GM18507 (cell line): ENCODE data around the gene CCNQ.

Experiments used
- DNase-seq: peaks from one replicate; pipeline ENCODE4 v3.0.0; 2011; ENCODE audit warnings: low read depth; ENCODE audit not compliant: insufficient read length; ENCODE audit errors: extremely low spot score
- FAIRE-seq: peaks from 2 replicates; lab custom pipeline; 2011; peaks lifted over from hg19 to GRCh38; lab: Jason Lieb, UNC

CCNQ gene

DNA sequence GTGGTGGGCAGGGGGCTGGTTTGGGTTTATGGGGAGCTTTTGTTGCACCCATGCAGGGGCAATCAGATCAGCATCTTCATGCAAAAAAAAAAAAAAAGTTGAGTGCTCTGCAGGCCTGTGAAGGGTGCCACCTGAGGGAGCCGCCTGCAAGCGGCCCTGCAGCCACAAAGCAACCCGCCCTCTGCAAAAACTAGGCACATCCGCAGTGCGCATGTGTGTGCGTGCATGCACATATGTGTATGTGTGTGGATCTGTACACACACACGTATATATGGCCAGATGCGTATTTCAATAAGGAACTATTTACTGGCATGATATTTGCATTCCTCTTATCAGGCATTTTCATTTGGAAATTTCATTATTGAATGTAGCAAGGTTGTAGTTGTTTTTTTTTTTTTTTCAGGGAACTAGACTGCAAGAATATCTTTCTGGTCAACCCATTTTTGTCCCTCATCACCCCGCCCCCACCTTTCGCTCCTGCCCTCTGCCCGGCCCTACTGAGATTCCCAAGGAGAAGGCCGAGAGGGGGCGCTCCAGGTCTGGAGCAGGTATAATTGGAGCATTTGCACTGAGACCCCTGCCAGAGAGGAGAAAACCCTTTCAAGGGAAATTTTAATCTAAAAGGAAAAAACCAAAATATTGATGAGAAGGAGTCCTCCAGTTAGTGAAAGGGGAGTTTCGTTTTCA lies 18.1 kb downstream of the CCNQ start:
- no peak for FAIRE-seq
- DNase-seq: no peak

DNA sequence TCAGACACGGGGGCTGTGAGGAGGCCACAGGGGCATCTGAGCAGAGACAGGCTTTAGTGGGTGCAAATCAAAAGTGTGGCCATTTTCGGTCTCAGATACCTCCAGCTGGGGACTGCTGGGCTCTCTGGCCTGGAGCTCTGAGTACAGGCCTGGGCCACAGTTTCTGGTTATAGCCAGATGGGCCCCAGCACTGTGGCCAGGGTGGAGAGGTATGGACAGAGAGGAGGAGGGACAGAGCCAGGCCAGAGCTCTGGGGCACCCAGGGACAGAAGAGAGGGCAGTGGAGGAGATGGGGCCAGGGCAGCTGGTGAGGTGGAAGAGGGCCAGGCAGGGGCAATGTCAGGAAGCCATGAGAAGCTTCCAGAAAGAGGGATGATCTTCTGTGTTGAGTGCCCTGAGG lies 20.1 kb downstream of the CCNQ start:
- DNase-seq (no peak), FAIRE-seq (no peak)

DNA sequence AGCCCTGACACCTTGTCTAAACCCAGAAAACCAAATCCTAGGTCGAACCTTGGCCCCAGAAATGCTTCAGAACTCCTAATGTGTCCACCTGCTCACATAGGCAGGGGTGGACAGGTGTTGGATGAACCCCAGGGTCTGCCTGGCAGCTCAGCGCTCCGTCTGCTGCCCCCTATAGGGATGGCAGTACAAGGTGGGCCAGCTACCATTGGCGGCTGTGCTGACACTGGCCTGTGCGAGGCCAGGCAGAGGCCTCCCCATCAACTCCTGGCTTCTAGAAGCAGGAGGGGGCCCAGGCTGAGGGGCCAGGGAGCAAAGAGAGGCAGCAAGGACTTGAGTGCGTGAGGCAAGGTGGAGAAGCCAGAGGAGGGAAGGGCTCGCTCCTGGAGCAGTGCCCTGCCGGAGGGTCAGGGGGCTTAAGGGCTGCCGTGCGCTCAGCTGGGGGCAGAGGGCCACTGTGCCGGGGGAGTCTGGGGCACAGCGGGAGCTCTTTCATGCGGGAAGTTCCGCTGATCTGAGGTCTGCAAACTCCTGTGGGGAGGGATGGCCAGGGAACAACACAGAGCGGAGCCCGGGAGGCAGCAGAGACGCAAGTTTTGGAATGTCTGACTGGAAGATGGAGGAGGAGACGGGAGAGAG lies 20.6 kb downstream of the CCNQ start:
- DNase-seq (no peak), FAIRE-seq (no peak)

DNA sequence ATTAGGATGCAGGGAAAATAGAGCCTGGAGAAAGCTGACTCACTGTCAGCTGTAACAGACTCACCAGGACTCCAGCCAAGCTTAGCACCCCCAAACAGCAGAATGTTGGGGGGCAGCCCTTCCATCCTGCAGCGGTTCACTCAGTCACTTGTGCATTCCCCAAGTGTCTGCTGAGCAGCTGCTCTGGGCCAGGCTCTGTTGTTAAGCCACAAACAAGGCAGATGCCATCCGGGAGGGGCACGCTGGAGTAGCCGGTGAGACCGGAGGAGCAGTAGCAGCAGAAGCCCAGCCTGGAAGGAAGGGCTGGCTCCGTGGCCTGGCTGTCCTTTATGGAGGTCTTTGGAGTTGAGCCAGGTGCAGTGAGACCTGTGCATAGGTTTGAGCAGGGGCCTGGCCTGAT lies 22.0 kb downstream of the CCNQ start:
- FAIRE-seq: no peak
- no peak for DNase-seq

DNA sequence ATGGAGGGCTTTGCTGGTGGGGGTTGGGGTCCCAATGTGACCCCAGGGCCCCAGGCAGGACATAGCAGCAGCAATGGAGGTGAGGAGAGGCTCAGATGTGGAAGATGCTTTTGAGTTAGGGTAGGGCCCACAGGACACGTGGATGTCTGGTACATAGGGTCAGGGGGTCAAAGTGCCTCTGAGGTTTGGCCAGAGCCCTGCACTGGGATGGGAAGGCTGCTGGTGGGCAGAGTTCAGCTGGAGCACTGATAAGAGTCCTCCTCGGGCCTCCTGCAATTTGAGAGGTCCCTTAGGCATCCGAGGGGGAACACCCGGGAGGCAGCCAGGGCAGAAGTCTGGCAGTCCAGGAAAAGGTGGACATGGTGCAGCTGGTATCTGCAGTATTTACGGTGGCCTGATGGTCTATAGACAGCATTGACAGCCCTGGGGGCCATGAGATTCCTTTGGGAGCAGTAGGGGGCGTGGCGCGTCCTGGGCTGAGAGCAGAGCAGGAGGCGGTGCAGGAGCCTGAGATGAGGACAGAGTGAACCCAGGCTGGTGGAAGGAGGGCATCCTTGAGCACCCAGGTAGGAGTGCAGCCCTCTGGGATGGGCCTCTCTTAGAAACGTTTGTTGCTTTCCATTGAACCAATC lies 22.6 kb downstream of the CCNQ start:
- no peak for FAIRE-seq
- no peak for DNase-seq

DNA sequence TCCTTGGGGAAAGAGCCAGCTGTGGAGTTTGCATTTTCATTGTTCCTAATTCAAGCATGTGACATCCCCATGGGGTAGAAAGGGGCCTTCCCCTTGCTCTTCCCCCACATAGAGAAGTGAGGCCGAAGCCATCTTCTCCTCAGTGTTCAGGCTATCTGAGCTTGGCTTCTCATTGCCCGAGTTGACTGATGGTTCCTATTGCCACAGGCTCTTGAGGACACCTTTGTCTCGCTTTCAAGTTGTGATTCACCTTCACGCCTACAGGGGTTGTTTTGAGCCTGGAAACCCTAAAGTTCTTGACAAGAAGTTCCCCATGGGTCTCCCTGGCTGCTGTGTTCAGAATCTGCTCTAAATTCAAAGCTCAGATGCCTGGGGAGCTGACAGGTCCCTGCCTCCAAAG lies 25.0 kb downstream of the CCNQ start:
- FAIRE-seq: peak; percentile 45
- DNase-seq: no peak

DNA sequence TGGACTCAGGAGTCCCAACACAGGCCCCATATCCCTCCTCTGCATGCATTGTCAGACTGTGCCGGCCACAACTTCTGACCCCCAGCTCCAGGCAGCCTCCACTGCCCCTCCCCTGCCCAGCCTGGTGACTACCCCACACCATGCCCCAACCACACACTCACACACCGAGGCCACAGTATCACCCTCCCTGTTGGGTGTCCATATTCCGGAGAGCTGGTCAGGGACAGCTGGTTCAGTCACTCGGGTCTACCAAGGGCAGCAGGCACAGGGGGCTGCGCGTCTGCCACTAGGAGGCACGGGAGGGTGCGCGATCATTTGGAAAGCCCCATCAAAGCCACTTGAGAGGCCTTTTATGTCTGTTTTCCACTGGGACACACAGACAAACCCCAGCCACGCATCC lies 26.3 kb downstream of the CCNQ start:
- no peak for FAIRE-seq
- no peak for DNase-seq

DNA sequence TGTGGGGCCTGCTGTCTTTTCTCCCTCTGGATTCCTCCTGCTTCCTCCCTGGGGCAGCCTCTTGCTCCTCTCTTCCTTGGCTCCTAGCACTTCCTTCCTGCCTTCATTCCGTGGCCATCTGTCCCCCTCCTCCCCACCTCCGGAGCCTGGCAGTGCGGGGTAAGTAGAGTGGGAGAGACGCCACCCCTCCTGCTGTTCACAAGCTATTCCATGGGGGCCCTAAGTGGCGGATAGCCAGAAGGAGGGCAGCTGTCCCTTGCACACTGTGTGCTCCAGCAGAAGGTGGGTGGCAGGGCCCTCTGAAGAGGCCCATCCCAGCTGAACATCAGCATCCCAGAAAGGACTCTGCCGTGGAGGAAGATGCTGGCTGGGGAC lies 27.4 kb downstream of the CCNQ start:
- FAIRE-seq (no peak), DNase-seq (no peak)

DNA sequence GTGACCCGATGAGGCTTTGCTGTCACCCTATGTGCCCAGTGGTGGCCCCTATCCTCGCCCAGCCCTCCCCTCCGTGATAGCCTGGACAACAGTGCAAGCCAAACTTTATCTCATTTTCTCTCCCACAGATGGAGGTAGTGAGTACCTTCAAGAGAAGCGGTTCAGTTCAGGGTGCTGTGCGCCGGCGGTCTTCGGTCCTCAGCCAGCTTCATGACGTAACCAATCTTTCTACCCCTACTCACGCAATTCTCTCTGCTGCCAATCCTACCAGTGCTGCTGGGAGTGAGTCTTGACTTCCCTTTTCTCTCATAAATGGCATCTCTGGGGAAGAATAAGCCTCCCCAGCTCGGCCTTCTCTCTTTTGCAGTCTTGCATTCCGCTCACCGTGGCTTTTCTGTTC lies 29.5 kb downstream of the CCNQ start:
- DNase-seq (no peak), FAIRE-seq (no peak)

DNA sequence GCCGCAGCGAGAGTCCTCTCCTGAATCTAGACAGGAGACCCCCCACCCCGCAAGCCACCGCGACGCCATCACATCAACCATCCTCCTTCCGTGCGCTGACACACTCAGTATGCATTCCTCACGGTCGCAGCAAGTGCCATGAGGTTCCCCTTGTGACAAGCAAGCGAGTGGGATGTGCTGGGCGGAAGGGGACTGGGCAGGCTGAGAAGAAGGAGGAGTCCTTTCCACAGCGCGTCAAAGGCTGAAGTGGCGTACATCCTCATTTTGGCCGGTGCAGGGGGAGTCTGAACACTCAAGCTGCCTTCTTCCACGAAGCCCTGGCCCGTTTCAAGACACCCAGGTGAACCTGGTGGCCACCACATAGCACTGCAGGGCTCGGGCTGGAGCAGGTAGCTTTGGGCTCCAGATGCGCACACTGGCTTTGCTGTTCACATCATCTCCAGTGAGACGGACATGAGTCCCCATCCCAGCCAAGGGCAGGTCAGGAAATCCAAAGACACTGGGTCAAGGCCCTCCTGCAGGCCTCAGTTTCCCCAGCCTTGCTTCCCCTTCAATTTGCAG lies 30.4 kb downstream of the CCNQ start:
- FAIRE-seq (no peak), DNase-seq (no peak)

DNA sequence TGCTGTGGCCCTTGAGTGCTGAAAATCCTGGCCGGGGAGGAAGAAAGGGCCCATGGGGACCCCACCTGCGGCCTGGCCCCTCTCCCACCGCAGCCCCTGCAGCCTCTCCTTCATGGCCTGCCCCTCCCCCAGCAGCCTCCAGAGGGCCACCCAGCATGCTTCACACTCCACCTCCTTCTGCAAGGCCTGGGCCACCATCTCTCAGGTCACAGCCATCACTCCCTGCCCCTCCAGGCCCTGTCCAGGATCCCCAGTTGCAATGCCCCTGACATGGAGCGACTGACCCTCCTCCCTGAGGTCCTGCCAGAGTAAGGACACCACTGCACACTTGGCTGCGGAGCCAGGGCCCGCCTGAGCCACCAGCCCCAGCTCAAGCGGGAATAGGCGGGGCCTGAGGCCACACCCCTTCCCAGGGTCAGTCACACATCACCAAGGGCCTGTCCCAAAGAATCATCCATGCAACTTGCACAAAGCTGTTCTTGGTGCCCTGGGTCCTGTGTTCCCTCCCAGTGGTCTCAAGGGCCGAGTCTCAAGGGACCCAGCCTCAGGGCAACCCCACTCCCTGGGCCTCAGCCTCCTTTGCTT lies 32.9 kb downstream of the CCNQ start:
- DNase-seq (no peak), FAIRE-seq (no peak)

DNA sequence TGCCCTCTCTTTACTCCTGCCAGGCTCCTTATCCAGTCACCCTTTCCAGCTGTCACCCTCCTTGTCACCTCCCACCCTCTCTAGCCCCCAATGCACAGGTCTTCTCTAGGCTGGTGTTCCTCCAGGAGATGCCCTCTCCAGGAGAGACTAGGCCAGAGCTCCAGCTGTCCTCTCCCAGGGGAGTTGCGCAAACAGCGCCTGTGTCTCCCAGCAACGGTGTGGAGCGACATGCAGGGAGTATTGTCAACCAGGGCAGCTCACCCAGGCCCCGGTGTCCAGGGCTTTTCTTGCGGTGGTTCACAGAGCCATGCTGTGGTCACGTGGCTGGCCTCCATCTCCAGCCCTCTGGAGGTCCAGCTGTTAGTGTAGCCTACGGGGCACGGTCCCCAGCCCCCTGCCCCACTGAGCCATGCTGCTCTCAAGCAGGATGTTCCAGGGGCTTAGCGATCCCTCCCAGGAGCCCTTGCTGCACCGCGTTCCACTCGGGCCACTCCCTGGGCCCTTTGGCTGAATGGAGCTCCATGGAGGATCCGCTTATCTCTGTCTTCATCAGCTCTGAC lies 34.8 kb downstream of the CCNQ start:
- DNase-seq (no peak), FAIRE-seq (no peak)

DNA sequence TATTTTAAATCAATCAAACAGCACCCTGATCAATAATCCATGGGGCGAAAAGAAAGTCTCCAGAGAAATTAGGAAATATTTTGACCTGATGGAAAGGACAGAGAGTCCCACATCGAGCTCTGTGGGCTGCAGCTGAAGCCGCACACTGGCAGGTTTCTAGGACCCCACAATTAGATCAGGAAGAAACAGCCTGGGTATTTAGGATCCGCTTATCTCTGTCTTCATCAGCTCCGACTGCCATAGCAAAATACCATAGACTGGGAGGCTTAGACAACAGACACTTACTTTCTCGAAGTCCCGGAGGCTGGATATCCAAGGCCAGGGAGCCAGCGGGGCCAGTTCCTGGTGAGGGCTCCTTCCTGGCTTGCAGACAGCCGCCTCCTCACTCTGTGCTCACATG lies 36.4 kb downstream of the CCNQ start:
- DNase-seq (no peak), FAIRE-seq (no peak)

DNA sequence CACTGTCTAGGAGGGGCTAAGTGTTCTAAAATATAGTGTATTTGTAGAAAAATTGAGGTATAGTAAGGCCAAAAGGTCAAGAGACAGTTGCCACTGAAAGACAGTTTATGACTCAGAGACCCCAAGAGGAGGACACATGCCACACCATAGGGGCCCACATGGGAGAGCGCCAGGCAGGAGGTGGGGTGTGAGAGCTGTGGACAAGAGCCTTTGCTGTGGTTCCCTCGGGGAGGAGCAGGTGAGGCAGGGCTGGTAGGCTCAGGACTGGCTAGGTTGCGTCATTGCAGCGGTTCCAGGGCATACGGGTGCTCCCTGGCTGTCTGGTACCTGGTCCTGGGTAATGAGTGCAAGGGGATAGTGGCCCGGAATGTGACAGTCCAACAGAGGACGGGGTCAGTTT lies 37.6 kb downstream of the CCNQ start:
- no peak for FAIRE-seq
- no peak for DNase-seq

DNA sequence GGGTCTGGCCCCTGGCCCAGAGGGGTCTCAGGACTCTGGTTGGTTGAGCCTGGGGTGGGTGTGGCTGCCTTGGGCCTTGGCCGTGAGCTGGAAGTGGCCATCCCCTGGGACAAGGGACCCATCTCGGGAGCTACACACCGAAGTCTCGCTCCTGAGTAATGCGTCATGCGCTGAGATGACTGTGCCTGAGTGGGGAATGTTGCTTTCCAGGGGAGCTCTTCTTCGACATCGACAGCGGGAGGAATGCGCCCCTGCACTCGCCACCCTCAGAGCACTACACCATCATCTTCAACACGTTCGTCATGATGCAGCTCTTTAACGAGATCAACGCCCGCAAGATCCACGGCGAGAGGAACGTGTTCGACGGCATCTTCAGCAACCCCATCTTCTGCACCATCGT lies 38.5 kb downstream of the CCNQ start:
- no peak for DNase-seq

DNA sequence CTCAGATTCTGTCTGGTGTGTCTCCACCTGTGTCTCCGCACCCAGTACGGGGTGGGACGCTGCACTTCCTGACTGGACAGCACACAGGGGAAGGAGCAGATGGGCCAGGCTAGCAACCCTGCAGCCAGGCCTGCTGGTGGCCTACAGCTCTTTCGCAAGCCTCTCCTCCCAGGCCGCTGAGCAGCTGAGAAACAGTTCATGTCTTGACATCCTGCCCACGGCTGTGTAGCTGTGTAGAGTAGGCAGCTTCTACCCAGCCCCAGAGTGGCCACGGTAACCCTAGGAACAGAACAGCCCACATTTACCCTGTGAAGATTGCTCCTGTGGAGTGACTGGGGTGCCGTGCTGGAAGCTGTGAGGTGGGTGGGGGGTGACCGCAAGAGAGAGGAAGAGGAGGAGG lies 38.9 kb downstream of the CCNQ start:
- FAIRE-seq (no peak), DNase-seq (no peak)

More for the DNA sequence above, 38.5 kb downstream of the CCNQ start:
- no peak for FAIRE-seq

DNA sequence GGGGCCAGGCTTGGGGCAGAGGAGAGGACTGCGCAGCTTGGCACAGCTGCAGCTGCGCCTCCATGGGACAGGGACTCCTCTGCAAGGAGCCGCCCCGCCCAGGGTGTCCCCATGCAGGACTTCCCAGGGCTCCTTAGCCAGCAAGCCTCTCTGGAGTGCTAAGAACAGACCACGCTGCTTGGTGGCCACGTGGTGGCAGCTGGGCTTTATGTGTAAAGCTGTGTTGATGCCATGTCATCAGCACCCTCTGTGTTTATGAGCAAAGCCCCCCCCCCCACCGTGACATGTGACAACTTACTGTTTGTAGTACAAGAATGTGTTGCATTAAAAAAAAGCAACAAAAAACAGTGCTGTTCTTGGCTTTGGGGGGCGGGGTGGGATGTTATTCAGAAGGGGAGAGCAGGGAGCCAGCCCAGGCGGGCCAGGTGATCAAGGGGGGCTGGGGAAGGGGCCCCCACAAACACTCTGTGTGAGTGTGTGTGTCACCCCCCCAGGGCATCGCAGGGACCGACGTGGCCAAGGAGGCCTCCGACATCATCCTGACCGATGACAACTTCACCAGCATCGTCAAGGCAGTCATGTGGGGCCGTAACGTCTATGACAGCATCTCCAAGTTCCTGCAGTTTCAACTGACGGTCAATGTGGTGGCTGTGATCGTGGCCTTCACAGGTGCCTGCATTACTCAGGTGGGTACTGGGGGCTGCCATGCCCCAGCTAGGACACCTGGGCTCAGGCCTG lies 41.2 kb downstream of the CCNQ start:
- FAIRE-seq (no peak), DNase-seq (no peak)

DNA sequence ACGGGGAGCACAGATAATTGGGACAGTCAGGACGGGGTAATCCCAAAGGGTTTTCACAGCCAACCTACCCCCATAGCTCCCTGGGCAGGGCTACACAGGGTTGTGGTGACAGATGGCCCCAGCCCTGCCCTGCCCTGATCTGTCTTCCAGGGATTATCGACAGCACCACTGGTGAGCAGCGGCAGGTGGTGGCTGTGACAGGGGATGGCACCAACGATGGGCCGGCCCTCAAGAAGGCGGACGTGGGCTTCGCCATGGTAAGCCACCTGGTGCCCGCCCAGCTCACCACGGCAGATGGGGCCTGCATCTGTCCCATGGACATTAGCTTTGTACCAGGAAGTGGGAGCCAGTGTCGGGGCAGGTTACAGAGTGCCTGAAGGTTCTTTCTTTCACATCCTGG lies 42.2 kb downstream of the CCNQ start:
- FAIRE-seq: no peak

DNA sequence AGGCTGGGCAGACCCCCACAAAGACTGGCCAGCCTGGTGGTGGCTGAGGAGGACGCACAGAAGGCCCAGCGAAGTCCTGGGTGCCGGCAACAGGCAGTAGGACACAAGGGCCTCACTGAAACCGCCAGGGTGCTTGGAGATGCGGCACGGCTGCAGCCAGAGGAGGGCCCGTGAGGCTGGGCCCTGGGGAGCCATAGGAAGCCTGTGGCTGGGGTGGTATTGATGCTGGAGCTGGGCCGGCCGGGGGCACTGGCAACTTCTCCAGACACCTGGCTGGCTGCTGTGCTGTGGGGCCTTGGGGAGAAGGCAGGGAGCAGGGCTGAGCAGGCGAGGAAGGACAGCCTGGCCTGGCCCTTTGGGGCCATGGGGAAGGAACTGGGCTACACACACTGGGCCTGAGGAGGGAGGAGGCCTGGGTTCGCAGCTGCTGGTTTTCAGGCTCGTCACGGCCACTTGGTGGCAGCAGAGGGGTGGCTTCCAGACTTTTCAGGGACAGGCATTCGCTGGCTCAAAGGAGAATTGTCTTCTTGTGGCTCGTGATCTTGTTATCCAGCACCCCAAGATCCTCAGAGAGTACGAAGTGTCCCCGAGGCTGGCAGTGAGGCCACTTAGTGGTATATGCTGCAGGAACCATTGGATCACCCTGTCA lies 44.3 kb downstream of the CCNQ start:
- peak; percentile 40 for DNase-seq
- FAIRE-seq: peak; percentile 85

More for the DNA sequence above, 42.2 kb downstream of the CCNQ start:
- no peak for DNase-seq
